Endothelial cell of umbilical vein (primary cell): ENCODE measurements around the gene CD300LF. TPM values are rescaled to one million over a fixed set of nuclear protein-coding genes. Genes with fewer than 3 reads are reported as not detected.

Experiments used
- BruUV-seq: library from RNA; stranded (reverse); fragments of 400-500 nt; replicated peaks from 2 replicates; lab custom pipeline; 2021; lab: Mats Ljungman, UMichigan
- CTCF ChIA-PET: fragments of 300-600, 350-600 bp; sonication (Branson Sonifier 250); formaldehyde crosslinking; loops from one replicate; lab custom pipeline; 2021; ENCODE audit warnings: antibody characterized with exemption, inconsistent platforms; lab: Charles Lee
- POLR2A ChIA-PET: fragments of 300-600, 350-600 bp; sonication (Branson Sonifier 250); formaldehyde crosslinking; loops from one replicate; lab custom pipeline; 2021; ENCODE audit warnings: antibody characterized with exemption, inconsistent platforms; lab: Charles Lee
- DNase-seq: peaks from one replicate; pipeline ENCODE4 v3.0.0-alpha.2; 2011; ENCODE audit warnings: low read depth, low spot score
- FAIRE-seq: peaks from 2 replicates; lab custom pipeline; 2011; peaks lifted over from hg19 to GRCh38; lab: Jason Lieb, UNC
- H2AFZ ChIP-seq: 2 replicates; pipeline ENCODE4 v1.6.0; 2012; ENCODE audit warnings: low read depth, low read length, control low read depth, inconsistent platforms
- H3K27ac ChIP-seq: 2 replicates; pipeline ENCODE4 v1.5.1; 2011; ENCODE audit warnings: low read depth, mild to moderate bottlenecking, control low read depth, low read length, moderate library complexity; ENCODE audit not compliant: insufficient read depth
- H3K27me3 ChIP-seq, 2 experiments: 2 replicates each; pipeline versions ENCODE4 v1.6.0 to v1.6.1; 2011; ENCODE audit warnings: low read length in 2 of 2, mixed read lengths in 1 of 2; ENCODE audit not compliant: control insufficient read depth in 2 of 2, insufficient read depth in 2 of 2
- H3K36me3 ChIP-seq, 2 experiments: 2 replicates in 1 of 2; 3 replicates in 1 of 2; pipeline ENCODE4 v1.5.1; 2011; ENCODE audit warnings: low read length in 2 of 2, mild to moderate bottlenecking in 1 of 2, moderate library complexity in 1 of 2; ENCODE audit not compliant: control insufficient read depth in 2 of 2, insufficient read depth in 2 of 2; ENCODE audit errors: extremely low read depth in 1 of 2
- H3K4me1 ChIP-seq: 3 replicates; pipeline ENCODE4 v1.5.1; 2011; ENCODE audit warnings: mild to moderate bottlenecking, low read length; ENCODE audit not compliant: control insufficient read depth, insufficient read depth; ENCODE audit errors: extremely low read depth
- H3K4me2 ChIP-seq: 2 replicates; pipeline ENCODE4 v1.6.1; 2011; ENCODE audit warnings: low read length, control low read depth, mixed read lengths; ENCODE audit not compliant: insufficient read depth
- H3K4me3 ChIP-seq, 3 experiments: fragments of 200-600 bp in 1 of 3; sonication (generic), shearing (Covaris generic) in 1 of 3; replicated peaks in 1 of 3; 2 replicates each; pipeline ENCODE4 v1.5.1; 2011 to 2016; ENCODE audit warnings: control low read depth in 3 of 3, low read length in 3 of 3, mild to moderate bottlenecking in 2 of 3, inconsistent platforms in 1 of 3, low read depth in 1 of 3, moderate library complexity in 1 of 3; ENCODE audit not compliant: insufficient read depth in 1 of 3
- H3K79me2 ChIP-seq: 2 replicates; pipeline ENCODE4 v1.6.0; 2012; ENCODE audit warnings: low read length, inconsistent platforms; ENCODE audit not compliant: control insufficient read depth, insufficient read depth
- H3K9ac ChIP-seq: replicated peaks from 2 replicates; pipeline ENCODE3; 2011; ENCODE audit warnings: low read length, control low read depth; ENCODE audit not compliant: insufficient read depth; ENCODE audit errors: extremely low read depth
- H3K9me1 ChIP-seq: replicated peaks from 3 replicates; pipeline ENCODE4 v1.6.0; 2011; ENCODE audit warnings: mild to moderate bottlenecking, low read length; ENCODE audit not compliant: control insufficient read depth, insufficient read depth; ENCODE audit errors: extremely low read depth
- H3K9me3 ChIP-seq: replicated peaks from 2 replicates; pipeline ENCODE4 v1.5.1; 2012; ENCODE audit warnings: low read length, inconsistent platforms; ENCODE audit not compliant: control insufficient read depth, insufficient read depth
- H4K20me1 ChIP-seq: replicated peaks from 2 replicates; pipeline ENCODE3; 2011; ENCODE audit warnings: mild to moderate bottlenecking, low read length; ENCODE audit not compliant: control insufficient read depth, insufficient read depth; ENCODE audit errors: extremely low read depth
- CTCF ChIP-seq, 2 donors: IDR thresholded peaks; 1 replicate in 1 of 2; 2 replicates in 1 of 2; pipeline ENCODE4 v1.5.1; 2011; ENCODE audit warnings: low read length in 2 of 2, mild to moderate bottlenecking in 2 of 2, moderate library complexity in 2 of 2, control low read depth in 1 of 2, inconsistent platforms in 1 of 2, low read depth in 1 of 2; ENCODE audit not compliant: insufficient read depth in 1 of 2; ENCODE audit errors: extremely low read depth in 1 of 2
- EZH2 ChIP-seq: IDR thresholded peaks from 2 replicates; pipeline ENCODE4 v1.6.1; 2012; ENCODE audit warnings: borderline replicate concordance, low read depth, mild to moderate bottlenecking, moderate library complexity, low read length, inconsistent platforms; ENCODE audit not compliant: severe bottlenecking
- FOS ChIP-seq: IDR thresholded peaks from 2 replicates; pipeline ENCODE4 v1.6.1; 2011; ENCODE audit warnings: mild to moderate bottlenecking, low read length, moderate library complexity, borderline replicate concordance; ENCODE audit not compliant: insufficient read depth
- GATA2 ChIP-seq: IDR thresholded peaks from 2 replicates; pipeline ENCODE4 v1.7.0; 2011; ENCODE audit warnings: low read depth, mild to moderate bottlenecking, moderate library complexity, mixed read lengths, low read length; ENCODE audit not compliant: insufficient read length, insufficient read depth
- JUN ChIP-seq: IDR thresholded peaks from 2 replicates; pipeline ENCODE4 v1.6.1; 2011; ENCODE audit warnings: borderline replicate concordance, low read depth; ENCODE audit not compliant: insufficient read length, insufficient read depth
- MAX ChIP-seq: IDR thresholded peaks from 2 replicates; pipeline ENCODE4 v1.6.1; 2011; ENCODE audit not compliant: insufficient read depth, insufficient read length
- MYC ChIP-seq: IDR thresholded peaks from one replicate; pipeline ENCODE4 v1.6.1; 2011; ENCODE audit warnings: mild to moderate bottlenecking, low read depth, low read length
- POLR2A ChIP-seq: IDR thresholded peaks from 2 replicates; pipeline ENCODE4 v1.6.1; 2012; ENCODE audit warnings: low read depth, mild to moderate bottlenecking, control low read depth, low read length
- dilution Hi-C: fragments of 300-500 bp; cut with MboI; formaldehyde crosslinking; loops from one replicate; pipeline ENCODE4 v1.15.0; 2019; ENCODE audit warnings: low sequenced_read_pairs; ENCODE audit not compliant: extremely low pct_ligation_motif_present
- intact Hi-C: fragments of 100-400 bp; cut with micrococcal nuclease; formaldehyde crosslinking; loops from one replicate; pipeline ENCODE4 v1.10.0; 2022
- polyA plus RNA-seq, 4 experiments: library from polyadenylated mRNA; depleted of rRNA in 3 of 4; stranded (reverse) in 3 of 4; unstranded in 1 of 4; fragments of >200 nt; gene quantifications; 2 replicates each; pipeline versions ENCODE4 v1.2.1 to v1.2.3, GENCODE V29; 2011 to 2012; ENCODE audit warnings: missing spikeins in 1 of 4
- total RNA-seq: library from RNA; stranded (reverse); gene quantifications from 2 replicates; pipeline ENCODE4 v1.2.3, GENCODE V29; 2021

CD300LF gene
- total and polyA plus RNA-seq, 2 donors (not counting 3 experiments of a cell fraction or from before 2014, with no cell fraction given): not detected

GRCh38 chr17:74699236-74699635, 13.5 kb downstream of the CD300LF start:
- DNase-seq: no peak
- H3K4me3 ChIP-seq: no peak overlapping the region
- H3K9me3 ChIP-seq: no peaks in the 10 kb centered on the region
- H4K20me1 ChIP-seq: no peaks in the 10 kb centered on the region
- dilution Hi-C loops (no loop called here), intact Hi-C loops (no loop called here)
- no peak overlapping the region for H3K27ac ChIP-seq
- H3K79me2 ChIP-seq: no peaks in the 10 kb centered on the region
- no peaks in the 10 kb centered on the region for H3K27me3 ChIP-seq
- no peaks in the 10 kb centered on the region for H3K4me1 ChIP-seq
- no peak for TF ChIP-seq CTCF (IDR thresholded peaks at IDR 0.05; ENCODE audit: extremely low read depth in 1 of 2, insufficient read depth in 1 of 2, low read depth in 1 of 2, low read length in 2 of 2)
- TF ChIP-seq EZH2: no peak
- no peak for TF ChIP-seq JUN
- TF ChIP-seq GATA2: no peak
- TF ChIP-seq POLR2A: no peak
- TF ChIP-seq MYC: no peak
- TF ChIP-seq FOS: no peak
- no peak for TF ChIP-seq MAX
- no peak overlapping the region for H3K9ac ChIP-seq
- H3K4me2 ChIP-seq: no peak overlapping the region
- CTCF ChIA-PET: no interaction called here
- no TSS peak for BruUV-seq
- H2AFZ ChIP-seq: no peak overlapping the region
- no peaks in the 10 kb centered on the region for H3K9me1 ChIP-seq
- no peaks in the 10 kb centered on the region for H3K36me3 ChIP-seq
- POLR2A ChIA-PET: no interaction called here
- no peak for FAIRE-seq
